Activated CD8-positive, alpha-beta T cell treated with anti-CD3 and anti-CD28 coated beads for 36 hours (primary cell): ENCODE measurements around the gene NKX2-8. TPM values are rescaled to one million over a fixed set of nuclear protein-coding genes. Genes with fewer than 3 reads are reported as not detected.

Experiments
- ATAC-seq: fragments of 200-7000 bp; cut with Tn5 transposase; one replicate; pipeline ENCODE4 v1.10.0; 2021; ENCODE audit warnings: mild to moderate bottlenecking, moderate library complexity
- CTCF ChIA-PET: fragments of 350-600 bp; sonication (Branson Sonifier 250); formaldehyde crosslinking; loops from one replicate; lab custom pipeline; 2021; ENCODE audit warnings: antibody characterized with exemption; lab: Charles Lee
- POLR2A ChIA-PET: fragments of 350-600 bp; sonication (Branson Sonifier 250); formaldehyde crosslinking; loops from one replicate; lab custom pipeline; 2021; ENCODE audit warnings: antibody characterized with exemption; lab: Charles Lee
- DNase-seq: peaks from one replicate; pipeline ENCODE4 v3.0.0-alpha.2; 2020
- H3K27ac Mint-ChIP-seq: one replicate; pipeline ENCODE4 v1.8.0; 2021; ENCODE audit warnings: mild to moderate bottlenecking, mixed read lengths
- H3K27me3 Mint-ChIP-seq: one replicate; pipeline ENCODE4 v1.8.0; 2021; ENCODE audit warnings: mixed read lengths
- H3K36me3 Mint-ChIP-seq: one replicate; pipeline ENCODE4 v1.8.0; 2021; ENCODE audit warnings: low read depth, mixed read lengths
- H3K4me1 Mint-ChIP-seq: one replicate; pipeline ENCODE4 v1.8.0; 2021; ENCODE audit warnings: low read depth, mixed read lengths
- H3K4me3 Mint-ChIP-seq: one replicate; pipeline ENCODE4 v1.8.0; 2021; ENCODE audit warnings: mild to moderate bottlenecking, moderate library complexity, mixed read lengths
- H3K9me3 Mint-ChIP-seq: one replicate; pipeline ENCODE4 v1.8.0; 2021; ENCODE audit warnings: mixed read lengths
- CTCF ChIP-seq: fragments of 200-600 bp; IDR thresholded peaks from one replicate; pipeline ENCODE4 v1.8.0; 2022; ENCODE audit warnings: antibody characterized with exemption, mild to moderate bottlenecking
- intact Hi-C: fragments of 100-400 bp; cut with micrococcal nuclease; formaldehyde crosslinking; loops from one replicate; pipeline ENCODE4 v1.10.0; 2022
- total RNA-seq, 2 experiments: library from RNA; stranded (reverse); gene quantifications; one replicate each; pipeline ENCODE4 v1.2.3, GENCODE V29; 2021

NKX2-8 gene
- total RNA-seq, 2 experiments from 2014 or later: not detected

GRCh38 chr14:36604757-36605505, 22.5 kb upstream of the NKX2-8 start:
- POLR2A ChIA-PET: no interaction called here
- Mint-ChIP-seq H3K36me3 (no peaks in the 10 kb centered on the region), H3K27ac (no peak overlapping the region), H3K4me3 (no peak overlapping the region), H3K9me3 (no peaks in the 10 kb centered on the region), H3K27me3 (peaks cover 3% of the 10 kb centered on the region), H3K4me1 (no peaks in the 10 kb centered on the region)
- ATAC-seq (peak; percentile 58), DNase-seq (peak; percentile 54)
- intact Hi-C loops: loop anchor here (2.0 kb wide), 1 partner anchor 52 kb away; no protein-coding TSS in a partner anchor
- CTCF ChIA-PET: interaction anchor here (0.6 to 3.5 kb wide), 12 partner anchors 9 to 364 kb away, joined by 3 to 38 read pairs (median 4); partner anchors contain the start of gene PAX9
- TF ChIP-seq CTCF: peak; percentile 68

GRCh38 chr14:36600431-36600830, 18.0 kb upstream of the NKX2-8 start:
- no peak overlapping the region for H3K27ac Mint-ChIP-seq
- intact Hi-C loops: no loop called here
- H3K4me1 Mint-ChIP-seq: no peaks in the 10 kb centered on the region
- no peaks in the 10 kb centered on the region for H3K9me3 Mint-ChIP-seq
- DNase-seq (no peak), ATAC-seq (no peak)
- ChIA-PET CTCF (no interaction called here), POLR2A (no interaction called here)
- H3K36me3 Mint-ChIP-seq: no peaks in the 10 kb centered on the region
- TF ChIP-seq CTCF: no peak
- no peak overlapping the region for H3K4me3 Mint-ChIP-seq
- peaks cover 11% of the 10 kb centered on the region for H3K27me3 Mint-ChIP-seq

GRCh38 chr14:36591482-36591881, 9.1 kb upstream of the NKX2-8 start:
- ATAC-seq (no peak), DNase-seq (no peak)
- no peak for TF ChIP-seq CTCF
- H3K27ac Mint-ChIP-seq: no peak overlapping the region
- POLR2A ChIA-PET: no interaction called here
- CTCF ChIA-PET: no interaction called here
- no peaks in the 10 kb centered on the region for H3K36me3 Mint-ChIP-seq
- no peak overlapping the region for H3K4me3 Mint-ChIP-seq
- peaks cover 41% of the 10 kb centered on the region for H3K27me3 Mint-ChIP-seq
- H3K4me1 Mint-ChIP-seq: no peaks in the 10 kb centered on the region
- intact Hi-C loops: no loop called here
- no peaks in the 10 kb centered on the region for H3K9me3 Mint-ChIP-seq

GRCh38 chr14:36588788-36589187, 6.4 kb upstream of the NKX2-8 start:
- Mint-ChIP-seq H3K27ac (no peak overlapping the region), H3K4me1 (no peaks in the 10 kb centered on the region), H3K4me3 (no peak overlapping the region), H3K36me3 (no peaks in the 10 kb centered on the region), H3K27me3 (peaks cover 55% of the 10 kb centered on the region), H3K9me3 (no peaks in the 10 kb centered on the region)
- TF ChIP-seq CTCF: no peak
- DNase-seq (no peak), ATAC-seq (no peak)
- POLR2A ChIA-PET: no interaction called here
- intact Hi-C loops: loop anchor here (5.0 kb wide), 1 partner anchor 71 kb away; no protein-coding TSS in a partner anchor
- CTCF ChIA-PET: interaction anchor here (1.6 to 1.7 kb wide), 2 partner anchors 35 to 63 kb away, joined by 4 to 8 read pairs; no protein-coding TSS in a partner anchor

- H3K27me3 Mint-ChIP-seq: peaks cover 56% of the 10 kb centered on the region
- ATAC-seq: no peak
- ChIA-PET CTCF (interaction anchor here (1.6 to 1.7 kb wide), 2 partner anchors 34 to 62 kb away, joined by 4 to 8 read pairs; no protein-coding TSS in a partner anchor), POLR2A (no interaction called here)
- H3K9me3 Mint-ChIP-seq: no peaks in the 10 kb centered on the region
- no peaks in the 10 kb centered on the region for H3K4me1 Mint-ChIP-seq
- H3K36me3 Mint-ChIP-seq: no peaks in the 10 kb centered on the region
- TF ChIP-seq CTCF: no peak
- H3K27ac Mint-ChIP-seq: no peak overlapping the region
- no peak for DNase-seq
- intact Hi-C loops: loop anchor here (5.0 kb wide), 1 partner anchor 71 kb away; no protein-coding TSS in a partner anchor
- no peak overlapping the region for H3K4me3 Mint-ChIP-seq
These were observed 5.7 kb upstream of the NKX2-8 start for GRCh38 chr14:36588119-36588518.
